HUES48 (cell line): ENCODE results near the gene BRINP1.

Experiments used
- H3K27ac ChIP-seq: one replicate; pipeline ENCODE4 v1.7.0; 2013; ENCODE audit warnings: low read depth, low read length, inconsistent platforms
- H3K27me3 ChIP-seq: 2 replicates; pipeline ENCODE4 v1.6.1; 2013; ENCODE audit warnings: mild to moderate bottlenecking, low read length; ENCODE audit not compliant: control insufficient read depth, insufficient read depth
- H3K36me3 ChIP-seq: 2 replicates; pipeline ENCODE4 v1.6.1; 2013; ENCODE audit warnings: low read length; ENCODE audit not compliant: control insufficient read depth, insufficient read depth
- H3K4me1 ChIP-seq: 2 replicates; pipeline ENCODE4 v1.6.1; 2013; ENCODE audit warnings: mild to moderate bottlenecking, low read length; ENCODE audit not compliant: control insufficient read depth, insufficient read depth
- H3K4me3 ChIP-seq: 2 replicates; pipeline ENCODE4 v1.5.1; 2013; ENCODE audit warnings: mild to moderate bottlenecking, low read depth, low read length
- H3K9ac ChIP-seq: 2 replicates; pipeline ENCODE4 v1.6.1; 2013; ENCODE audit warnings: mild to moderate bottlenecking, low read depth, low read length, moderate library complexity
- H3K9me3 ChIP-seq: 2 replicates; pipeline ENCODE4 v1.6.1; 2013; ENCODE audit warnings: low read length; ENCODE audit not compliant: control insufficient read depth, insufficient read depth

The BRINP1 gene

DNA sequence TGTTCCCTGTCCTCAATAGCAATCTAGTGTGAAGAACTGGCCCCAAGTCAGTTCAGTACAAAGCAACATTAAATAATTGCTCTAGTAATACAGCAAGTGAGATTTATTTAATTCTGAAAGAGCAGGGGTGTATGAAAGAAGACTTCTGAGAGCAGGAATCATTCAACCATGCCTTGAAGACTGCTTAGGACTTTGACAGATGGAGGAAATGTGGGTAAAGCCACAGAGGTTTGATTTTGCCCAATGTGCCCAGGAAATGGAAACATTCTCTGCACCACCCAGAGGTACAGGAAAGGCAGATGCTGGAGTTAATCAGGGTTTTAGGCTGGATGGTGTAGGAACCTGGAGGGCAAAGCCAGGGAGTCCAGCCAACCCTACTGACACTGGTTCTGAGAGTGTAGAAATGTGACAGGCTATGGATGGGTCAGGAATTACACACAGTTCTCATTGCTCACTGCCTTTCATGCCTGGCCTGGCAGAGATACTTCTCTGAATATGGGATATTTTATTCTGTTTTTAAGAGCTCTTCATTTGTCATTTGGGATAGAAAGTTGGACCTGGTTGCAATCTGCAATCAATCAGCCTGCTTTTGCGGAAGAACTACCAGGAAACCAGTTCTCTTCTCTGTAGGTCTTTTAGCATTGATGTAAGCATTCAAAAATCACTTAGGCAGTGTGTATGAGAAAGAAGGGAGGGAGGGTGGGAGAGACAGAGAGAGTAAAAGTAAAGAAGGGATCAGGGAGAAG lies 88.3 kb downstream of the BRINP1 start:
- Histone ChIP-seq H3K36me3 (no peaks in the 10 kb centered on the region), H3K27me3 (no peaks in the 10 kb centered on the region), H3K4me3 (no peak overlapping the region), H3K27ac (no peak overlapping the region), H3K4me1 (peaks cover 47% of the 10 kb centered on the region), H3K9ac (no peak overlapping the region), H3K9me3 (no peaks in the 10 kb centered on the region)

DNA sequence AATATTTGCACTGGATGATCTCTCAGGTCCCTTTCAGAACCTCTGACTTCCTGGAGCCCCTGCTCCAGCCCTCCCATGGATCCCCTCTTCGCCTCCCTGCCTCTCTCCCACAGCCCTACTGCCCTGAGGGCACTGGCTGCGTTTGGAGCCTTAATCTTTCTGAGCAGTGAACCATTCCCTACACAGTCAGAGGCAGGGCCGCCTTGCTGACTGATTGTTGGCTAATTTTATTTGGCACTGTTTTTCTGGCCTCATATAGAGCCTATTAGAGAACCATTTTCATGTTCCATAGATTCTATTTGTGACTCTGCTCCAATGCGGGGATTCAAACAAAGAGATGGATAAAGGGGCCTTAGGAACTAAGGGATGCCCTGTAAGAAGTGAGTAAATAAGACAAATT lies 91.1 kb downstream of the BRINP1 start:
- Histone ChIP-seq H3K4me3 (no peak overlapping the region), H3K9me3 (no peaks in the 10 kb centered on the region), H3K27me3 (no peaks in the 10 kb centered on the region), H3K36me3 (no peaks in the 10 kb centered on the region), H3K4me1 (peaks cover 36% of the 10 kb centered on the region), H3K9ac (no peak overlapping the region), H3K27ac (no peak overlapping the region)

DNA sequence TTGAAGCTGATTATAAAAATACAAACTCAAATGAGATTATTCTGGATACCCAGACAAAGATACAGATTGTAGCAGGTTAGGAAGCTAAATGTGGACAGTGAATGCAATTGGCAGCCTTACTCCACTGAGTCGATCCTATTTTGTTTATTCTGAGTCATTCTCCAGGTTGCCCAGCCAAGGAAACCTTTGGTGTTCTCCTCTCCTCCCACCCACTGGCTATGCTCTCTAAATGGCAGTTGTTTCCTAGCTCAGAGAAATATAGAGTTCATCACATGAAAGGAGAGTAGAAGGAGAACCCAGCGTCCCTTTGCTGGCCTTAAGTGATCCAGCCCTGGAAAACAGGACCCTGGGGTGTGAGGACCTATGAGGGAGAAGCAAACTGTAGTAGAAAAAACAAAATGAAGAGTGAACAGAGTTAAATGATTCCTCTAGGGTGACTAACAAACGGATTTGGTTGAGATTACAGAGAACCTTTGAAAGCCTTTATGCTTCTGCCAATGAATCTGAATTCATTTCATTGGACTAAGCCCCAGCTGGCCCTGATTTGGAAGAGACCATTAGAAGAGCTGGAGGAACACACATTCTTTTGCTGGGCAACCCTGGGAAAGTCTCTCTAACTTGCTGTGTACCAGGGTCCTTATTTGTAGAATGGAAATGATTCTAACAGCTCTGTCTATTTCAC lies 95.1 kb downstream of the BRINP1 start:
- Histone ChIP-seq H3K36me3 (no peaks in the 10 kb centered on the region), H3K9ac (no peak overlapping the region), H3K9me3 (no peaks in the 10 kb centered on the region), H3K4me3 (no peak overlapping the region), H3K4me1 (peaks cover 26% of the 10 kb centered on the region), H3K27ac (peak overlapping the region; percentile 32), H3K27me3 (no peaks in the 10 kb centered on the region)

DNA sequence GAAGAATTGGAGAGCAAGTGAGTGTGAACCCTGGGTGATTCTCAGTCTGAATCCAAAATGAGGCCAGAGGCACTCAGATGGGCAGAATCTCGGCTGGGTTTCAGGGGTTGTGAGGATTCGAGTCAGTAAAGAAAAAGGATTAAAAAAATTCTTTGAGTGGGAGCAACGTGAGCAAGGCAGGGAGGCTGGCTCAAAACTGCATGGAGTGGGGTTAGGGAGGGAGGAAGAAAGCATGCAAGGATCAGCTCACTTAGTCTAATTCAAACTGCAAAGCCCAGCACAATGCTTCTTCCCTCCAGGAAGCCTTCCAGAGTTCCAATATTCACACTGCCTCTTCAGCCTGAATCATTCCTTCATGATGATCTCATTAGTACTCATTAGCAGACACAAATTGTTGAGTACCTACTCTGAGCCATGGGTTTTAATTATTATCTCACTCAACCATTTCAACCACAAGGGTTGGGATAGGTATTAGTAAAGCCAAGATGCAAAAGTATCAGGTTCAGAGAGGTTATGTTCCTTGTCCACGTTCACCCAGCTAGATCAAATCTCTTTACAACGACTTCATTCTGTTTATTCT lies 95.8 kb downstream of the BRINP1 start:
- peak overlapping the region; percentile 48 for H3K27ac ChIP-seq
- H3K27me3 ChIP-seq: no peaks in the 10 kb centered on the region
- H3K4me3 ChIP-seq: no peak overlapping the region
- H3K9me3 ChIP-seq: no peaks in the 10 kb centered on the region
- H3K36me3 ChIP-seq: no peaks in the 10 kb centered on the region
- H3K4me1 ChIP-seq: peaks cover 26% of the 10 kb centered on the region
- H3K9ac ChIP-seq: no peak overlapping the region

DNA sequence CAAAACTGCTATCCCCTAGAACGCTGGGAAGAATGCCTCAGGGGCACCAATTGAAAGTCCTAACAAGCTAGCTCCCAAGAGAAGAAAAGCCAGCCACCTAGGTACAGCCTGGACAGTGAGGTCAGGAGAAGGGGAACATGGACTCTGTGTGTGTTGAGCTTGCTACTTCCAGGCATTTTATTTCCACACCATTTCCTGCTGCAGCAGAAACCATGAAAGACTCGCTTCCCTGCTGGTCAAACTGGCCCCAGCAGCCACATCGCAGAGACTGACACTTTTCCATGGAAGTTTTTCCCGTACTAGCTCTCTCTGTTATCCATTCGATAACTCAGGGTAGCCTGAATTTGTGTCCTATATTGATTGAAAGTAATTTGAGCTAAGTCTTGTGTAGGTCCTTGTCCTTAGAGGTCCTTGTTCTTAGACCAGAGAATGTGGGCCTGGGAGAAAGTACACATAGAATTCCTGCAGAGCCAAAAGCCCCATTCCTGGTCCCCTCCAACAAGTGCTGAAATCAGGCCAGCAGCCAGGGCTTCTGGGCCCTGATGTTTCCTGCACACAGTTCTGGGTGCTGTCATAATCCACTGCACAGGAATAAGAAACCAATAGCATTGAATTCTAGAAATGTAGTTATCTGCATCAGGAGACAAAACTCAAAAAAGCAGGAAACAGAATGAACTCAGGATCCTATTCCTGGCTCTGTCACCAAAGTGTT lies 96.6 kb downstream of the BRINP1 start:
- H3K4me1 ChIP-seq: peaks cover 22% of the 10 kb centered on the region
- H3K9ac ChIP-seq: no peak overlapping the region
- no peaks in the 10 kb centered on the region for H3K27me3 ChIP-seq
- H3K27ac ChIP-seq: peak overlapping the region; percentile 48
- no peak overlapping the region for H3K4me3 ChIP-seq
- H3K9me3 ChIP-seq: no peaks in the 10 kb centered on the region
- no peaks in the 10 kb centered on the region for H3K36me3 ChIP-seq

DNA sequence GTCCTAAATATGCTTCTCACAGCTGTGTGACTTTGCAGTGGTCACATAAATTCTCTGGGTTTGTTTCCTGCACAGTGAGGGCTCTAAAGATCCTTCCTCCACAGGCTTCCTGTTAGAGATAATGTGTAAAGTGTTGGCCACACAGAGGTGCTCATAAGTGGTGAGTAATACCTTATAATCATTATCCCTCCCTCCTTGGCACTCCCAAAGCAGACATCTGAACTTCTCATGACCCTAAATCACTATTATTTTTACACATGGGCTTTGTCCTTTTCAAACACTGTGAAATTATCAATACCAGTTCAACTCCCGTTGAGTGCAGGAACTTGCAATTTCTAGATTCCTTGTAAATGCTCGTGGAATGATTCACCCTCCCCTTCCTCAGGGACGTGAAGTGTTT lies 100.2 kb downstream of the BRINP1 start:
- Histone ChIP-seq H3K4me1 (peaks cover 21% of the 10 kb centered on the region), H3K27me3 (no peaks in the 10 kb centered on the region), H3K27ac (no peak overlapping the region), H3K9me3 (no peaks in the 10 kb centered on the region), H3K36me3 (no peaks in the 10 kb centered on the region), H3K9ac (no peak overlapping the region), H3K4me3 (no peak overlapping the region)

DNA sequence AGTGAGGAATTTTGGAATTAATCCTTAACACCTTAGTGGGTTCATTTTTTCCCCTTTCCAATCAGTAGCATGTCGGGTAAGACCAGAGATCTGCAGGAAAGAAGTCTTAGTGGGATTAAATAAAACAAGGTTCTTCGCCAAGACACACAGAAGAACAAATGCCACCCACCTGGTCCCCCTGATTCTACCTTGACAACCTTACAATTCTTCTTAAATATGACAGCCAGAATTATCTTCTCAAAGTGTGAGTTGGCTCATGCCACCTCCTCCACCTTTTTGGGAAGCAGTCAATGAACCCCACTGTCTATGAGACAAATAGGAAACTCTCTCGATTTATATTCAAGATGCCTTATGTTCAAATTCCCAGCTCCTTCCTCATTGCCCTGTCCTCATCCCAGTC lies 105.1 kb downstream of the BRINP1 start:
- H3K27me3 ChIP-seq: no peaks in the 10 kb centered on the region
- no peak overlapping the region for H3K4me3 ChIP-seq
- no peaks in the 10 kb centered on the region for H3K9me3 ChIP-seq
- no peaks in the 10 kb centered on the region for H3K36me3 ChIP-seq
- no peak overlapping the region for H3K27ac ChIP-seq
- no peak overlapping the region for H3K9ac ChIP-seq
- peaks cover 6% of the 10 kb centered on the region for H3K4me1 ChIP-seq

DNA sequence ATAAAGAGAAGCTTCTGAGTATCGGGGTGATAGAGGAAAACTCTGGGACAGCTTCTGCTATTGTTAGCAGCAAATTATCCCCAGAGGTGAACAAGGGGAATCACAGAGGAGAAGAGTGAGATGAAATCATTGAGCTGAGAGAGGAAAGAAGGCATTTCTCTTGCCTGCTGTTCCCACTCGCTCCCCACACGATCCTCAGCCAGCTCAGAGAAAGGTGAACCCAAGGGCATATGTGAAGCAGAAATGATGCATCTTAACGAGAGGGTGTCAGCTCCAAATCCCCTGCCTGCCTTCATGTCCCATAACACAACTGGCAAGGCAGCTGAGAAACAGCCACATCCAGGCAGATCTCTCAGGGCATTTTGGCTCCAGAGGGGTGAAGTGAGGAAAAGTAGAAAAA lies 111.6 kb downstream of the BRINP1 start:
- no peaks in the 10 kb centered on the region for H3K36me3 ChIP-seq
- peaks cover 18% of the 10 kb centered on the region for H3K4me1 ChIP-seq
- H3K9me3 ChIP-seq: no peaks in the 10 kb centered on the region
- H3K27me3 ChIP-seq: no peaks in the 10 kb centered on the region
- H3K4me3 ChIP-seq: no peak overlapping the region
- H3K9ac ChIP-seq: no peak overlapping the region
- H3K27ac ChIP-seq: no peak overlapping the region

DNA sequence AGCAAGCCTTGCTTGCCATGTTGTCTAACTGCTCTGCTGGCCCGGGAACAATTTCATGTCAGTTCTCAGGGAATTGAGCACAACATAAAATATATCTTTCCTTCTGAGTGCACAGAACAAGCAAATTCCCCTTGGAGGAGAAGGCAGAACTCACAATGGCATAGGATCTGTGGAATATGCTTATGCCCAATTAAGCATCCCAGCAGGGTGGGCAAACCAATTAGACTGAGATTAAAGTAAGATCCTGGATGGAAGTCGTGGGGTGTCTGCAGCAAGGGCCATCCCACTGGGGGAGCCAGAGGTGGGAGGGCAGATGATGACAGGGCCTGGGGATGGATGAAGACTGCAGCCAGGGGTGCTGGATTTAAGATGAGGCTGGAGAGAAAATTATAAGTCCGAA lies 114.1 kb downstream of the BRINP1 start:
- Histone ChIP-seq H3K27ac (no peak overlapping the region), H3K9me3 (no peaks in the 10 kb centered on the region), H3K4me1 (peaks cover 18% of the 10 kb centered on the region), H3K9ac (no peak overlapping the region), H3K27me3 (no peaks in the 10 kb centered on the region), H3K36me3 (no peaks in the 10 kb centered on the region), H3K4me3 (no peak overlapping the region)

DNA sequence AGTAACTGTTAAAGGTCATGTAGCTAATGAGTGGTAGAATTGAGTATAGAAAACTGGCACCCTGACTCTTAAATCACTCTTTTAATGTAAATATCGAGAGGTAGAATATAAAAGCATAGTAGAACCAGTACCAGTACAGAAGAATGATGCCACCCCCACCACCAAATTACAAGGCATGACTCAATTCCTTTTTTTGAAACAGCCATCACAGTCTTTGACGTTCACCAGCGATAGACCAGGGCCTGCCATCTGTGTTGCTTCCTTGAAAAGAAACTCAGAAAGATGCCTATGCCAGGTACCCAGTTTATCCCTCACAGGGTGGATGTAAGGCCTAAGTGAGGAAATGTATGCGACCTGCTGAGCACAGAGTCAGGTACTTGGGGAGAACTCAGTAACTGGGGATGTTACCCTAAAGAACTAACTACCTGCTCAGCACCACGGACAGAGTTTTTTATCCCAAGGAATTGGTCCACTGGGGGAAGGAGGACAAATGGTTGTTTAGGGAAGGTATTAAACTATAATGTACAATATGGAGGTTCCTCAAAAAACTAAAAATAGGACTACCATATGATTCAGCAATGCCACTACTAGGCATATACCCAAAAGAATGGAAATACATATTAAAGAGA lies 116.5 kb downstream of the BRINP1 start:
- no peaks in the 10 kb centered on the region for H3K36me3 ChIP-seq
- no peak overlapping the region for H3K4me3 ChIP-seq
- H3K4me1 ChIP-seq: peaks cover 8% of the 10 kb centered on the region; the same call in 1 of the 2 replicates
- H3K9ac ChIP-seq: no peak overlapping the region
- H3K9me3 ChIP-seq: no peaks in the 10 kb centered on the region
- H3K27ac ChIP-seq: no peak overlapping the region
- no peaks in the 10 kb centered on the region for H3K27me3 ChIP-seq
